SK-N-SH (cell line): ENCODE data around the gene MAP2K5. TPM values are rescaled to one million over a fixed set of nuclear protein-coding genes. Genes with fewer than 3 reads are reported as not detected.

Experiments
- CTCF ChIA-PET: fragments of 300-600, 350-600 bp; formaldehyde crosslinking; extraction: SDS; loops from one replicate; lab custom pipeline; 2021; lab: Yijun Ruan, JAX
- POLR2A ChIA-PET: fragments of 350-600 bp; sonication (Branson Sonifier 250); formaldehyde crosslinking; extraction: SDS; loops from one replicate; lab custom pipeline; 2020; ENCODE audit warnings: antibody characterized with exemption, inconsistent platforms; lab: Yijun Ruan, JAX
- DNase-seq: peaks from one replicate; pipeline ENCODE4 v3.0.0; 2012
- H2AFZ ChIP-seq: fragments of 200-600 bp; sonication (generic); 2 replicates; pipeline ENCODE4 v1.8.1; 2016; ENCODE audit warnings: antibody characterized with exemption, mild to moderate bottlenecking, low read depth
- H3F3A ChIP-seq: fragments of 200-600 bp; sonication (generic); replicated peaks from 2 replicates; pipeline ENCODE3; 2016; ENCODE audit warnings: antibody characterized with exemption, mild to moderate bottlenecking; ENCODE audit not compliant: insufficient read depth
- H3K27ac ChIP-seq, 2 experiments: fragments of 200-500 bp in 1 of 2; fragments of 200-600 bp in 1 of 2; sonication (Bioruptor generic) in 1 of 2; sonication (generic), shearing (Covaris generic) in 1 of 2; 2 replicates each; pipeline versions ENCODE4 v1.5.1 to v1.6.1; 2014 to 2016; ENCODE audit warnings: low read depth in 2 of 2, inconsistent platforms in 1 of 2, low read length in 1 of 2, mild to moderate bottlenecking in 1 of 2, mixed read lengths in 1 of 2
- H3K27me3 ChIP-seq: fragments of 200-600 bp; sonication (generic), shearing (Covaris generic); 2 replicates; pipeline ENCODE4 v1.6.1; 2016; ENCODE audit warnings: mixed run types; ENCODE audit not compliant: insufficient read depth
- H3K36me3 ChIP-seq, 2 experiments: fragments of 200-500 bp in 1 of 2; fragments of 200-600 bp in 1 of 2; sonication (Bioruptor generic) in 1 of 2; sonication (generic) in 1 of 2; replicated peaks in 1 of 2; 2 replicates each; pipeline versions ENCODE3 to v1.5.1; 2014 to 2016; ENCODE audit warnings: low read length in 1 of 2, mild to moderate bottlenecking in 1 of 2; ENCODE audit not compliant: insufficient read depth in 2 of 2, control insufficient read depth in 1 of 2
- H3K4me1 ChIP-seq, 2 experiments: fragments of 200-500 bp in 1 of 2; fragments of 200-600 bp in 1 of 2; sonication (Bioruptor generic) in 1 of 2; sonication (generic), shearing (Covaris generic) in 1 of 2; 2 replicates each; pipeline versions ENCODE4 v1.5.1 to v1.6.1; 2014 to 2016; ENCODE audit warnings: low read depth in 1 of 2, low read length in 1 of 2, mixed run types in 1 of 2; ENCODE audit not compliant: insufficient read depth in 2 of 2, control insufficient read depth in 1 of 2
- H3K4me2 ChIP-seq: fragments of 200-600 bp; sonication (generic), shearing (Covaris generic); 2 replicates; pipeline ENCODE4 v1.6.1; 2017; ENCODE audit warnings: mixed run types
- H3K4me3 ChIP-seq, 2 experiments: fragments of 200-500 bp in 1 of 2; fragments of 200-600 bp in 1 of 2; sonication (Bioruptor generic) in 1 of 2; sonication (generic), shearing (Covaris generic) in 1 of 2; 2 replicates each; pipeline versions ENCODE4 v1.5.1 to v1.8.1; 2014 to 2016; ENCODE audit warnings: low read depth in 2 of 2, inconsistent platforms in 1 of 2, low read length in 1 of 2, mild to moderate bottlenecking in 1 of 2, mixed read lengths in 1 of 2, moderate library complexity in 1 of 2
- H3K79me2 ChIP-seq: fragments of 200-600 bp; sonication (generic); 2 replicates; pipeline ENCODE4 v1.8.1; 2017; ENCODE audit warnings: mild to moderate bottlenecking; ENCODE audit not compliant: insufficient read depth
- H3K9ac ChIP-seq: fragments of 200-600 bp; sonication (generic); 2 replicates; pipeline ENCODE4 v1.6.1; 2017; ENCODE audit warnings: mixed run types
- H3K9me2 ChIP-seq: fragments of 200-600 bp; sonication (generic); 2 replicates; pipeline ENCODE4 v1.6.1; 2017; ENCODE audit warnings: mixed run types
- H3K9me3 ChIP-seq: fragments of 200-600 bp; sonication (generic); 2 replicates; pipeline ENCODE4 v1.6.1; 2017; ENCODE audit warnings: mixed run types, mild to moderate bottlenecking, moderate library complexity
- H4K20me1 ChIP-seq: fragments of 200-600 bp; sonication (generic); 2 replicates; pipeline ENCODE4 v1.6.1; 2017; ENCODE audit warnings: mild to moderate bottlenecking, mixed run types; ENCODE audit not compliant: insufficient read depth
- ELF1 ChIP-seq: IDR thresholded peaks from 2 replicates; pipeline ENCODE4 v1.4.0; 2012
- EP300 ChIP-seq, 2 experiments: IDR thresholded peaks; 2 replicates each; pipeline versions ENCODE4 v1.4.0 to v1.6.1; 2012; ENCODE audit warnings: borderline replicate concordance in 1 of 2, low read depth in 1 of 2, low read length in 1 of 2
- FOSL2 ChIP-seq: IDR thresholded peaks from 2 replicates; pipeline ENCODE4 v1.4.0; 2012; ENCODE audit warnings: low read depth, mild to moderate bottlenecking, moderate library complexity, borderline replicate concordance
- FOXJ3 ChIP-seq: sonication (generic); formaldehyde crosslinking; IDR thresholded peaks from 2 replicates; pipeline ENCODE4 v1.5.1; 2020; ENCODE audit warnings: mild to moderate bottlenecking, missing genetic modification reagents
- FOXM1 ChIP-seq: IDR thresholded peaks from 2 replicates; pipeline ENCODE4 v1.4.0; 2012; ENCODE audit warnings: low read depth, mild to moderate bottlenecking
- GABPA ChIP-seq: IDR thresholded peaks from 2 replicates; pipeline ENCODE4 v1.4.0; 2012; ENCODE audit warnings: low read depth, mild to moderate bottlenecking
- GATA2 ChIP-seq: sonication (generic); formaldehyde crosslinking; IDR thresholded peaks from 2 replicates; pipeline ENCODE4 v1.5.0; 2020; ENCODE audit warnings: mild to moderate bottlenecking, missing genetic modification reagents
- IRF3 ChIP-seq: fragments of 150-350 bp; IDR thresholded peaks from 2 replicates; pipeline ENCODE4 v1.6.1; 2016; ENCODE audit warnings: mild to moderate bottlenecking, low read depth, low read length
- JUND ChIP-seq: IDR thresholded peaks from 2 replicates; pipeline ENCODE4 v1.4.0; 2012
- NFIC ChIP-seq: IDR thresholded peaks from 2 replicates; pipeline ENCODE4 v1.4.0; 2012; ENCODE audit warnings: borderline replicate concordance
- POLR2AphosphoS5 ChIP-seq: IDR thresholded peaks from 2 replicates; pipeline ENCODE4 v1.6.1; 2012; ENCODE audit warnings: low read depth, low read length
- RCOR1 ChIP-seq: fragments of 150-350 bp; IDR thresholded peaks from 2 replicates; pipeline ENCODE4 v1.6.1; 2017; ENCODE audit warnings: antibody characterized with exemption, low read length
- RFX5 ChIP-seq: IDR thresholded peaks from 2 replicates; pipeline ENCODE4 v1.6.1; 2012; ENCODE audit warnings: mild to moderate bottlenecking, improper control_type of control experiment, low read length
- SMC3 ChIP-seq: IDR thresholded peaks from 2 replicates; pipeline ENCODE4 v1.6.1; 2012; ENCODE audit warnings: low read depth, low read length, improper control_type of control experiment
- TCF12 ChIP-seq: IDR thresholded peaks from 2 replicates; pipeline ENCODE4 v1.4.0; 2012
- USF1 ChIP-seq: IDR thresholded peaks from 2 replicates; pipeline ENCODE4 v1.4.0; 2012; ENCODE audit warnings: low read depth, borderline replicate concordance
- USF2 ChIP-seq: fragments of 150-350 bp; IDR thresholded peaks from 2 replicates; pipeline ENCODE4 v1.6.1; 2017; ENCODE audit warnings: antibody characterized with exemption, low read length, low read depth, borderline replicate concordance
- ZBTB33 ChIP-seq: IDR thresholded peaks from 2 replicates; pipeline ENCODE4 v1.4.0; 2012; ENCODE audit warnings: low read depth, borderline replicate concordance
- WGBS: methylation state at CpG from one replicate; pipeline ENCODE4 v1.1.6; 2017; ENCODE audit warnings: low lambda C conversion rate; 5-methylcytosine and 5-hydroxymethylcytosine counted together
- polyA plus RNA-seq, 3 experiments: library from polyadenylated mRNA; depleted of rRNA; stranded (reverse); fragments of >200 nt; gene quantifications; 2 replicates each; pipeline ENCODE4 v1.2.3, GENCODE V29; 2012

Gene MAP2K5
- polyA plus RNA-seq, 1 of the 3 experiments (the other 2 are of a cell fraction) = 6.2 TPM

- no peak overlapping the region for H3K4me3 ChIP-seq
- POLR2A ChIA-PET = no interaction called here
- WGBS = 93% methylated on average over 3 of the region's 3 CpGs
These were observed 211.4 kb downstream of the MAP2K5 start for GRCh38 chr15:67753891-67754290.

GRCh38 chr15:67755264-67755663 lies 212.8 kb downstream of the MAP2K5 start:
- no peak for DNase-seq
- WGBS = 70% methylated on average over 1 of the region's 1 CpG
- peaks cover under 1 to 5% of the 10 kb centered on the region in 2 experiments for H3K36me3 ChIP-seq
- ChIA-PET CTCF (interaction anchor here (1.0 to 1.1 kb wide), 2 partner anchors 11 to 808 kb away, joined by 3 read pairs; no protein-coding TSS in a partner anchor), POLR2A (no interaction called here)
- no peaks in the 10 kb centered on the region for H3K9me3 ChIP-seq
- no peaks in the 10 kb centered on the region for H3F3A ChIP-seq
- H3K79me2 ChIP-seq = no peaks in the 10 kb centered on the region
- H3K27me3 ChIP-seq = no peaks in the 10 kb centered on the region
- H3K4me3 ChIP-seq = no peak overlapping the region
- no peak overlapping the region for H3K4me2 ChIP-seq
- H3K9ac ChIP-seq = no peak overlapping the region
- H3K4me1 ChIP-seq = no peaks in the 10 kb centered on the region
- no peaks in the 10 kb centered on the region for H3K9me2 ChIP-seq
- H2AFZ ChIP-seq = no peak overlapping the region
- no peaks in the 10 kb centered on the region for H4K20me1 ChIP-seq
- H3K27ac ChIP-seq = no peak overlapping the region
- no peak for TF ChIP-seq ELF1
- TF ChIP-seq JUND = no peak
- no peak for TF ChIP-seq FOSL2
- TF ChIP-seq EP300 (IDR thresholded peaks at IDR 0.05; ENCODE audit: borderline replicate concordance in 1 of 2, low read depth in 1 of 2, low read length in 1 of 2) = no peak
- no peak for TF ChIP-seq TCF12
- no peak for TF ChIP-seq SMC3
- no peak for TF ChIP-seq GATA2
- no peak for TF ChIP-seq FOXJ3 (CRISPR knock-in tag)
- TF ChIP-seq USF2 = no peak
- no peak for TF ChIP-seq FOXM1
- no peak for TF ChIP-seq RCOR1
- no peak for TF ChIP-seq ZBTB33
- TF ChIP-seq POLR2AphosphoS5 = no peak
- TF ChIP-seq RFX5 = no peak
- no peak for TF ChIP-seq IRF3

More at GRCh38 chr15:67753891-67754290, 211.4 kb downstream of the MAP2K5 start:
- peaks cover 0 to 6% of the 10 kb centered on the region in 2 experiments for H3K36me3 ChIP-seq
- no peak for TF ChIP-seq GABPA
- no peak for TF ChIP-seq IRF3
- TF ChIP-seq USF1 = no peak
- no peak for TF ChIP-seq NFIC
- no peak for TF ChIP-seq USF2
- TF ChIP-seq RFX5 = no peak
- TF ChIP-seq, all 33 proteins: peak for 0
- H3K27me3 ChIP-seq = no peaks in the 10 kb centered on the region
- no peaks in the 10 kb centered on the region for H3K9me3 ChIP-seq
- H3K9ac ChIP-seq = no peak overlapping the region
- no peaks in the 10 kb centered on the region for H3K4me1 ChIP-seq
- H3K79me2 ChIP-seq = no peaks in the 10 kb centered on the region
- H4K20me1 ChIP-seq = no peaks in the 10 kb centered on the region
- CTCF ChIA-PET = no interaction called here
- no peaks in the 10 kb centered on the region for H3F3A ChIP-seq
- H3K9me2 ChIP-seq = no peaks in the 10 kb centered on the region
- H3K4me2 ChIP-seq = no peak overlapping the region
- DNase-seq = no peak
- no peak overlapping the region for H3K27ac ChIP-seq
- no peak overlapping the region for H2AFZ ChIP-seq
